K562 (cell line): ENCODE measurements around the gene MMP11. TPM values are rescaled to one million over a fixed set of nuclear protein-coding genes. Genes with fewer than 3 reads are reported as not detected.
A peak's percentile ranks its signal among the peaks of the same experiment; 100 is the strongest.

Experiments used
- ATAC-seq: fragments of 200-7000 bp; cut with Tn5 transposase; 3 replicates; pipeline ENCODE4 v1.9.1; 2020; ENCODE audit warnings: moderate library complexity
- BruUV-seq: library from RNA; stranded (reverse); fragments of 400-500 nt; replicated peaks from 2 replicates; lab custom pipeline; 2021; lab: Mats Ljungman, UMichigan
- CTCF ChIA-PET: fragments of 300-600 bp; formaldehyde crosslinking; extraction: SDS; loops from one replicate; lab custom pipeline; 2021; ENCODE audit warnings: low intra/inter-chr PET ratio; lab: Yijun Ruan, JAX
- POLR2A ChIA-PET: fragments of 300-600, 350-650 bp; sonication (Branson Sonifier 250); formaldehyde crosslinking; extraction: SDS; loops from one replicate; lab custom pipeline; 2021; ENCODE audit warnings: antibody characterized with exemption, inconsistent platforms; lab: Yijun Ruan, JAX
- DNase-seq, 4 experiments: peaks; one replicate each; pipeline versions ENCODE4 v3.0.0 to v3.0.0-alpha.2; 2011 to 2018; ENCODE audit warnings: low spot score in 3 of 4, mixed read lengths in 3 of 4; ENCODE audit errors: extremely low read depth in 1 of 4
- FAIRE-seq: peaks from 2 replicates; lab custom pipeline; 2011; peaks lifted over from hg19 to GRCh38; lab: Jason Lieb, UNC
- H2AFZ ChIP-seq: 2 replicates; pipeline ENCODE4 v1.6.0; 2011; ENCODE audit warnings: low read depth, low read length, control low read depth, inconsistent platforms
- H3K27ac ChIP-seq: fragments of 200-600 bp; 3 replicates; pipeline ENCODE4 v1.8.0; 2011; ENCODE audit warnings: low read depth, mild to moderate bottlenecking, control low read depth, inconsistent platforms, low read length, moderate library complexity, mixed read lengths; ENCODE audit errors: extremely low read depth
- H3K27me3 ChIP-seq, 2 experiments: fragments of 300-600 bp in 1 of 2; 2 replicates in 1 of 2; 3 replicates in 1 of 2; pipeline versions ENCODE4 v1.6.0 to v1.8.0; 2011; ENCODE audit warnings: inconsistent platforms in 2 of 2, low read length in 2 of 2, mild to moderate bottlenecking in 1 of 2, mixed read lengths in 1 of 2, moderate library complexity in 1 of 2; ENCODE audit not compliant: control insufficient read depth in 2 of 2, insufficient read depth in 2 of 2
- H3K36me3 ChIP-seq: fragments of 300-600 bp; 3 replicates; pipeline ENCODE4 v1.8.0; 2011; ENCODE audit warnings: mild to moderate bottlenecking, low read length, inconsistent platforms; ENCODE audit not compliant: control insufficient read depth, insufficient read depth
- H3K4me1 ChIP-seq, 2 experiments: fragments of 200-600 bp in 1 of 2; replicated peaks in 1 of 2; 2 replicates in 1 of 2; 3 replicates in 1 of 2; pipeline versions ENCODE4 v1.5.1 to v1.8.0; 2011; ENCODE audit warnings: inconsistent platforms in 2 of 2, low read length in 2 of 2, mild to moderate bottlenecking in 1 of 2, mixed read lengths in 1 of 2, moderate library complexity in 1 of 2; ENCODE audit not compliant: control insufficient read depth in 2 of 2, insufficient read depth in 2 of 2
- H3K4me2 ChIP-seq: 2 replicates; pipeline ENCODE4 v1.6.1; 2011; ENCODE audit warnings: low read length, control low read depth, inconsistent platforms, mixed read lengths; ENCODE audit not compliant: insufficient read depth
- H3K4me3 ChIP-seq: fragments of 200-600 bp; sonication (generic), shearing (Covaris generic); 2 replicates; pipeline ENCODE4 v1.5.1; 2016; ENCODE audit warnings: control low read depth, inconsistent platforms
- H3K79me2 ChIP-seq: fragments of 200-600 bp; 3 replicates; pipeline ENCODE4 v1.8.0; 2011; ENCODE audit warnings: low read length, inconsistent platforms; ENCODE audit not compliant: control insufficient read depth, insufficient read depth
- H3K9ac ChIP-seq, 2 experiments: 2 replicates each; pipeline versions ENCODE4 v1.6.0 to v1.6.1; 2011; ENCODE audit warnings: low read depth in 2 of 2, low read length in 2 of 2, control low read depth in 1 of 2, inconsistent platforms in 1 of 2, mild to moderate bottlenecking in 1 of 2, mixed read lengths in 1 of 2; ENCODE audit not compliant: insufficient read depth in 1 of 2
- H3K9me1 ChIP-seq: one replicate; pipeline ENCODE4 v1.6.0; 2011; ENCODE audit warnings: inconsistent platforms, mild to moderate bottlenecking, low read length, moderate library complexity; ENCODE audit not compliant: control insufficient read depth, insufficient read depth
- H3K9me3 ChIP-seq: replicated peaks from 2 replicates; pipeline ENCODE4 v1.5.1; 2011; ENCODE audit warnings: low read depth, low read length, inconsistent platforms; ENCODE audit not compliant: control insufficient read depth, insufficient read depth
- H4K20me1 ChIP-seq: replicated peaks from 2 replicates; pipeline ENCODE4 v1.6.1; 2011; ENCODE audit warnings: low read length, inconsistent platforms, mixed read lengths; ENCODE audit not compliant: control insufficient read depth, insufficient read depth
- SP2 ChIP-seq: IDR thresholded peaks from 2 replicates; pipeline ENCODE4 v1.6.1; 2011; ENCODE audit warnings: mild to moderate bottlenecking, low read depth, low read length, moderate library complexity; ENCODE audit not compliant: poor library complexity, severe bottlenecking; ENCODE audit errors: extremely low read depth
- WGBS: fragments of 100-300 bp; shearing (Covaris generic); methylation state at CpG from one replicate; pipeline ENCODE4 v1.1.6; 2016; ENCODE audit warnings: low coverage, mixed read lengths; ENCODE audit not compliant: insufficient coverage; ENCODE audit errors: missing lambda C conversion rate; 5-methylcytosine and 5-hydroxymethylcytosine counted together
- in situ Hi-C: fragments of 300-500 bp; cut with MboI; formaldehyde crosslinking; loops from 4 replicates; pipeline ENCODE4 v1.15.0; 2018; ENCODE audit warnings: inconsistent platforms, mixed read lengths
- intact Hi-C: fragments of 100-400 bp; cut with micrococcal nuclease; formaldehyde crosslinking; loops from 2 replicates; pipeline ENCODE4 v1.14.2; 2022
- polyA plus RNA-seq, 8 experiments: library from polyadenylated mRNA; depleted of rRNA in 4 of 8; stranded (reverse) in 5 of 8; unstranded in 3 of 8; fragments of >200 nt; fragmentation: Nextera tagmentation in 2 of 8; fragmentation: Illumina TruSeq in 1 of 8; extraction: Ambion mirVana in 2 of 8; extraction: Trizol in 1 of 8; gene quantifications; 2 replicates each; pipeline versions ENCODE4 v1.2.1 to v1.2.3, GENCODE V29; 2011 to 2014; ENCODE audit warnings: inconsistent platforms in 1 of 8, missing spikeins in 1 of 8
- total RNA-seq, 7 experiments: library from RNA; depleted of rRNA in 6 of 7; stranded (reverse); fragments of >200 nt in 6 of 7; fragmentation: Illumina TruSeq in 2 of 7; extraction: Trizol in 2 of 7; gene quantifications; 2 replicates each; pipeline versions ENCODE4 v1.2.1 to v1.2.3, GENCODE V29; 2011 to 2021; ENCODE audit warnings: low replicate concordance in 1 of 7
- TF ChIP-seq, protein P1 (sequence below): fragments of 450-650 bp; IDR thresholded peaks from 2 replicates; pipeline ENCODE4 v1.6.1; 2018; ENCODE audit not compliant: partially characterized antibody

The MMP11 gene
- total and polyA plus RNA-seq, 9 of the 15 experiments (the other 6 are each of a cell fraction or from before 2014, with no cell fraction given) = 0.14 to 1.8 (median 1.1) TPM; not detected in 2

DNA sequence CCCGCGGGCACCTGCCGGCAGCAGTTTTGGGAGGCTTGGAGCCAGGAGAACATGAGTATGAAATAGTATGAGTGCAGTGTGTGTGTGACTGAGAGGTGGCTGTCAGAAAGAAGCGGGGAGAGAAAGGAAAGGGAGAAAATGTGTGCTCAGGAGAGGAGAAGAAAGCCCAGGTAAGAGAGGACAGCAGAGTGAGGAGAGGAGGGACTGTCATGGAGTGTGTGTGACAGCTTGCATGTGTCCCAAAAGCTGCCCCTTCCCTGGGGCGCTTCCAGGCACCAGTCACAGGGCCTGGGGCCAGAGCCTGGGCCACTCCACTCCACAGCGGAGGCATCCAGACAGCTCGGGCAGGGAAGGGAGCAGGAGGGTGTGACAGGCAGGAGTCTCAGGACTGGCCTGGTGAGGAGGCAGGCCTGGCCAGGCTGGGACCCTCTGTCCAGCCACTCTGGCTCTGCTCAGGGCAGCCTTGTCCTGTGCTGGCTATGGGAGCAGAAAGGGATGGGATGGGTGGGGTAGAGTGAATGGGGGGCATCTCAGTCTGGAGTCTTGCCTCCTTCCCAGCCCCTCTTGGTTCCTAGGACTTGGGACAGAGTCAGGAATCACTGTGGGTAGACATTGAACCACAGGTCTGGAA, 949 bp downstream of the MMP11 start:
- no peaks in the 10 kb centered on the region for H3K36me3 ChIP-seq
- ChIA-PET POLR2A (interaction anchor here (2.3 kb wide), 1 partner anchor 14 kb away, joined by 6 read pairs; the partner anchor contains the start of gene SMARCB1), CTCF (interaction anchor here (0.6 kb wide), 1 partner anchor 74 kb away, joined by 5 read pairs; no protein-coding TSS in a partner anchor)
- in situ Hi-C loops (no loop called here), intact Hi-C loops (no loop called here)
- ATAC-seq (no peak), FAIRE-seq (no peak), DNase-seq (no peak)
- H2AFZ ChIP-seq = peak overlapping the region; percentile 83; the same call in 1 of the 2 replicates
- peak overlapping the region; percentile 49 to 88; a peak in 3 of 4 replicates for H3K9ac ChIP-seq
- no peak overlapping the region for H3K27ac ChIP-seq
- WGBS = 58% methylated on average over 4 of the region's 7 CpGs
- no peaks in the 10 kb centered on the region for H3K79me2 ChIP-seq
- no peaks in the 10 kb centered on the region for H4K20me1 ChIP-seq
- no peak overlapping the region; the same call in 1 of the 2 replicates for H3K4me3 ChIP-seq
- no peaks in the 10 kb centered on the region for H3K27me3 ChIP-seq
- H3K9me1 ChIP-seq = no peaks in the 10 kb centered on the region
- TF ChIP-seq, protein P1, sequence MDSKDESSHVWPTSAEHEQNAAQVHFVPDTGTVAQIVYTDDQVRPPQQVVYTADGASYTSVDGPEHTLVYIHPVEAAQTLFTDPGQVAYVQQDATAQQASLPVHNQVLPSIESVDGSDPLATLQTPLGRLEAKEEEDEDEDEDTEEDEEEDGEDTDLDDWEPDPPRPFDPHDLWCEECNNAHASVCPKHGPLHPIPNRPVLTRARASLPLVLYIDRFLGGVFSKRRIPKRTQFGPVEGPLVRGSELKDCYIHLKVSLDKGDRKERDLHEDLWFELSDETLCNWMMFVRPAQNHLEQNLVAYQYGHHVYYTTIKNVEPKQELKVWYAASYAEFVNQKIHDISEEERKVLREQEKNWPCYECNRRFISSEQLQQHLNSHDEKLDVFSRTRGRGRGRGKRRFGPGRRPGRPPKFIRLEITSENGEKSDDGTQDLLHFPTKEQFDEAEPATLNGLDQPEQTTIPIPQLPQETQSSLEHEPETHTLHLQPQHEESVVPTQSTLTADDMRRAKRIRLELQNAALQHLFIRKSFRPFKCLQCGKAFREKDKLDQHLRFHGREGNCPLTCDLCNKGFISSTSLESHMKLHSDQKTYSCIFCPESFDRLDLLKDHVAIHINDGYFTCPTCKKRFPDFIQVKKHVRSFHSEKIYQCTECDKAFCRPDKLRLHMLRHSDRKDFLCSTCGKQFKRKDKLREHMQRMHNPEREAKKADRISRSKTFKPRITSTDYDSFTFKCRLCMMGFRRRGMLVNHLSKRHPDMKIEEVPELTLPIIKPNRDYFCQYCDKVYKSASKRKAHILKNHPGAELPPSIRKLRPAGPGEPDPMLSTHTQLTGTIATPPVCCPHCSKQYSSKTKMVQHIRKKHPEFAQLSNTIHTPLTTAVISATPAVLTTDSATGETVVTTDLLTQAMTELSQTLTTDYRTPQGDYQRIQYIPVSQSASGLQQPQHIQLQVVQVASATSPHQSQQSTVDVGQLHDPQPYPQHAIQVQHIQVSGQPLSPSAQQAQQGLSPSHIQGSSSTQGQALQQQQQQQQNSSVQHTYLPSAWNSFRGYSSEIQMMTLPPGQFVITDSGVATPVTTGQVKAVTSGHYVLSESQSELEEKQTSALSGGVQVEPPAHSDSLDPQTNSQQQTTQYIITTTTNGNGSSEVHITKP = no peak
- no peak for TF ChIP-seq SP2
- peak overlapping the region; percentile 75 for H3K4me2 ChIP-seq
- peaks cover 3 to 23% of the 10 kb centered on the region in 2 experiments; a peak in 3 of 5 replicates for H3K4me1 ChIP-seq
- H3K9me3 ChIP-seq = no peaks in the 10 kb centered on the region
- TSS peak; percentile 56 for BruUV-seq
